ENCODE results near the gene IL1A.

GRCh38 chr2:112772322-112772721 lies 12.0 kb downstream of the IL1A start:
- TF ChIP-seq, protein P1, sequence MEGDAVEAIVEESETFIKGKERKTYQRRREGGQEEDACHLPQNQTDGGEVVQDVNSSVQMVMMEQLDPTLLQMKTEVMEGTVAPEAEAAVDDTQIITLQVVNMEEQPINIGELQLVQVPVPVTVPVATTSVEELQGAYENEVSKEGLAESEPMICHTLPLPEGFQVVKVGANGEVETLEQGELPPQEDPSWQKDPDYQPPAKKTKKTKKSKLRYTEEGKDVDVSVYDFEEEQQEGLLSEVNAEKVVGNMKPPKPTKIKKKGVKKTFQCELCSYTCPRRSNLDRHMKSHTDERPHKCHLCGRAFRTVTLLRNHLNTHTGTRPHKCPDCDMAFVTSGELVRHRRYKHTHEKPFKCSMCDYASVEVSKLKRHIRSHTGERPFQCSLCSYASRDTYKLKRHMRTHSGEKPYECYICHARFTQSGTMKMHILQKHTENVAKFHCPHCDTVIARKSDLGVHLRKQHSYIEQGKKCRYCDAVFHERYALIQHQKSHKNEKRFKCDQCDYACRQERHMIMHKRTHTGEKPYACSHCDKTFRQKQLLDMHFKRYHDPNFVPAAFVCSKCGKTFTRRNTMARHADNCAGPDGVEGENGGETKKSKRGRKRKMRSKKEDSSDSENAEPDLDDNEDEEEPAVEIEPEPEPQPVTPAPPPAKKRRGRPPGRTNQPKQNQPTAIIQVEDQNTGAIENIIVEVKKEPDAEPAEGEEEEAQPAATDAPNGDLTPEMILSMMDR (IDR thresholded peaks at IDR 0.05): no peak
- TF ChIP-seq POLR2A (IDR thresholded peaks at IDR 0.05; ENCODE audit: low read depth) (no peak), EP300 (IDR thresholded peaks at IDR 0.05) (no peak)

Measured in esophagus muscularis mucosa (tissue), 4 donors.